ENCODE results near the gene NLE1. TPM values are rescaled to one million over a fixed set of nuclear protein-coding genes. Genes with fewer than 3 reads are reported as not detected.

NLE1 gene
- total RNA-seq, 4 donors from 2014 or later, result 9.6 to 16.1 (median 13.8) TPM

GRCh38 chr17:35170968-35171771 is 29.1 kb upstream of the NLE1 start:
- peak in 2 of 3 experiments; percentile 23 to 32 for TF ChIP-seq CTCF (IDR thresholded peaks at IDR 0.05)
- TF ChIP-seq EP300 (IDR thresholded peaks at IDR 0.05), result no peak
- peaks cover 0 to 15% (median 0%) of the 10 kb centered on the region in 4 donors for H3K27me3 ChIP-seq
- H3K9me3 ChIP-seq, result no peaks in the 10 kb centered on the region
- H3K4me1 ChIP-seq, result no peaks in the 10 kb centered on the region
- DNase-seq (ENCODE audit: extremely low spot score), result no peak
- H3K27ac ChIP-seq (replicated peaks in 1 of 4), result no peak overlapping the region
- H3K36me3 ChIP-seq, result peaks cover 0 to 58% (median 0%) of the 10 kb centered on the region in 4 donors
- H3K4me3 ChIP-seq, result no peak overlapping the region
- intact Hi-C loops (cut with DNase I), result loop anchor here (5.0 kb wide), 1 partner anchor 366 kb away; the partner anchor contains the start of gene SLFN12L
- 77% methylated on average over 18 of the region's 18 CpGs for WGBS

DNA sequence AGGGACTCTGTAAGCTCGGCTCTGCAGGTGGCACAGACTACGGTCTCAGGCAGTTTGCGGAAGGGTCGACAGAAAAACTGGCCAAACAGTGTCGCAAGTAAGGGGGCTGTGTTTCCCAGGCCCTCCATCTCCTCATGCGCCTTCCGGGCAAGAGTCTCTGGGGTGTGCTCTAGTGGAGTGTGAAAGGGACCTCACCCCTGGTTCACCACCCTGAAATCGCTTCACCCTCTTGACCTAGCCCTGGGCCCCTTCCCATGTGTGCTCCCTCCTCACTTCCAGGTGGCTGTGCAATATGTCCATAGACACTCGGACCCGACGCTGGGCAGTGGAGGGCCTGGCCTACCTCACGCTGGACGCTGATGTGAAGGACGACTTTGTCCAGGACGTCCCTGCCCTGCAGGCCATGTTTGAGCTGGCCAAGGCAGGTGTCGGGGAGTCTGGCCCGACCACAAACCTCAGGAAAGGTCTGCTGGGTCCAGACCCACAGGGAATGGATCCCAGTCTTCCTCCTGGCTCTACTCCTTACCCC is 27.8 kb upstream of the NLE1 start:
- Histone ChIP-seq H3K4me1 (no peaks in the 10 kb centered on the region), H3K27me3 (peaks cover 0 to 18% (median 0%) of the 10 kb centered on the region in 4 donors), H3K36me3 (peaks cover 0 to 59% (median 0%) of the 10 kb centered on the region in 4 donors), H3K27ac (replicated peaks in 1 of 4) (no peak overlapping the region), H3K9me3 (no peaks in the 10 kb centered on the region), H3K4me3 (no peak overlapping the region)
- intact Hi-C loops (cut with DNase I), result loop anchor here (5.0 kb wide), 1 partner anchor 367 kb away; the partner anchor contains the start of gene SLFN12L
- TF ChIP-seq POLR2A (IDR thresholded peaks at IDR 0.05; ENCODE audit: low read depth) (no peak), POLR2AphosphoS5 (IDR thresholded peaks at IDR 0.05) (no peak), CTCF (IDR thresholded peaks at IDR 0.05) (no peak), EP300 (IDR thresholded peaks at IDR 0.05) (no peak)
- WGBS, result 83% methylated on average over 7 of the region's 17 CpGs
- DNase-seq (ENCODE audit: extremely low spot score), result no peak

DNA sequence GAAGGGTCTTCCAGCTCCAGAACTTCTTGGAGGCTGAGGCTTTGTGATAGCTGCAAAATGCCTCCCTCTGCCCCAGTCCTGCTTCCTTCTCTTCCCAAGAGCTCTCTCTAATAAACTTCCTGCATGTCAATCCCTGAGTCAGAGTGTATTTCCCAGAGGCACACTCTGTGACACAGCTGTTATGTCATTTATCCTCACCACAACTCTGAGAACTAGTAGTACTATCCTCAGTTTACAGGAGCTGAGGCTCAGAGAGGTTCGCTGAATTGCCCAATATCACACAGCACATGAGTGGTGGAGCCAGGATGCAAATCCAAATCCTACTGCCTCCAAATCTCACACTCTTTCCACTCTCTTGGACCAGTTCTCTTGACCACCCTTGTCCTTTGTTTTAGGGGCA is 25.6 kb upstream of the NLE1 start:
- Histone ChIP-seq H3K4me1 (no peaks in the 10 kb centered on the region), H3K4me3 (no peak overlapping the region), H3K9me3 (no peaks in the 10 kb centered on the region), H3K27me3 (peaks cover 0 to 19% (median 0%) of the 10 kb centered on the region in 4 donors), H3K27ac (replicated peaks in 1 of 4) (no peak overlapping the region), H3K36me3 (peaks cover 0 to 62% (median 0%) of the 10 kb centered on the region in 4 donors)
- DNase-seq (ENCODE audit: extremely low spot score), result no peak
- WGBS, result 88% methylated on average over 1 of the region's 1 CpG
- intact Hi-C loops (cut with DNase I), result no loop called here
- no peak for TF ChIP-seq POLR2AphosphoS5 (IDR thresholded peaks at IDR 0.05)
- TF ChIP-seq EP300 (IDR thresholded peaks at IDR 0.05), result no peak
- no peak for TF ChIP-seq POLR2A (IDR thresholded peaks at IDR 0.05; ENCODE audit: low read depth)
- TF ChIP-seq CTCF (IDR thresholded peaks at IDR 0.05), result no peak

GRCh38 chr17:35167046-35167445 is 24.9 kb upstream of the NLE1 start:
- TF ChIP-seq POLR2AphosphoS5 (IDR thresholded peaks at IDR 0.05) (no peak), CTCF (IDR thresholded peaks at IDR 0.05) (no peak), POLR2A (IDR thresholded peaks at IDR 0.05; ENCODE audit: low read depth) (no peak)
- Histone ChIP-seq H3K4me1 (no peaks in the 10 kb centered on the region), H3K36me3 (peaks cover 0 to 56% (median 0%) of the 10 kb centered on the region in 4 donors), H3K27me3 (peaks cover 0 to 19% (median 0%) of the 10 kb centered on the region in 4 donors), H3K9me3 (no peaks in the 10 kb centered on the region), H3K27ac (replicated peaks in 1 of 4) (no peak overlapping the region), H3K4me3 (no peak overlapping the region)
- DNase-seq (ENCODE audit: extremely low spot score), result no peak
- 35% methylated on average over 3 of the region's 3 CpGs for WGBS
- intact Hi-C loops (cut with DNase I), result no loop called here

Measured in esophagus muscularis mucosa (tissue), 4 donors.